ENCODE results near the gene NEDD4L. TPM values are rescaled to one million over a fixed set of nuclear protein-coding genes. Genes with fewer than 3 reads are reported as not detected.
A peak's percentile ranks its signal among the peaks of the same experiment; 100 is the strongest.
"Not testable (repeated sequence)": the region's sequence is repeated elsewhere in the genome, so short reads cannot be mapped to it uniquely, and the experiment has no call there.

NEDD4L gene
- total and polyA plus RNA-seq, 4 experiments from 2014 or later: 2.8 to 4.1 (median 3.8) TPM

DNA sequence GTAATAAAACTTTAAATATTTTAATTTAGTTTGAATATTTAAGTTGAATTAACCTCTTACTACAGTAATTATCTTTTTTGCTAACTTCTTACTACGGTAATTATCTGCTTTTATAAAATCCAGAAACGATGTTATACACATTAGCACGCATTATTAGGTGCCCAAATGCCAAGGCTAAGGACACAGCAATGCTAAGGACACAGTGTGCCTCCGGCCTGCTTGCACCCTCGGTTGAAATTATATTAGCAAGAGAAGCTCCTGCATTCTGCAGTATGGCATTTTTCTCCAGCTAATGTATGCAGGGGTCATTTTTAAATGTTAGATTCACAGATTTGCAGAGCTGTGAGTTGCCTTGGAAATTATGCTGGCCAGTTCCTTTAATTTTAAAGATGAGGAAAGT is 220.0 kb downstream of the NEDD4L start:
- no peak overlapping the region for H3K27ac ChIP-seq (ENCODE audit: low read depth, low read length)
- H3K4me1 Mint-ChIP-seq: peaks cover 0 to 2% (median 0%) of the 10 kb centered on the region in 4 donors
- ChIA-PET CTCF (ENCODE audit: partially characterized antibody) (no interaction called here), POLR2A (ENCODE audit: partially characterized antibody) (no interaction called here)
- H3K9me3 ChIP-seq (ENCODE audit: control insufficient read depth in 1 of 2, low read length in 2 of 2): no peaks in the 10 kb centered on the region
- no peaks in the 10 kb centered on the region for H3K27me3 ChIP-seq (ENCODE audit: insufficient read depth, low read length)
- no peak overlapping the region for H3K27ac Mint-ChIP-seq
- no peaks in the 10 kb centered on the region for H3K9me3 Mint-ChIP-seq
- peaks cover 0 to 16% of the 10 kb centered on the region in 2 donors for H3K27me3 Mint-ChIP-seq
- H3K36me3 Mint-ChIP-seq: no peaks in the 10 kb centered on the region
- no peak for DNase-seq
- no peaks in the 10 kb centered on the region for H3K4me1 ChIP-seq (ENCODE audit: insufficient read depth, low read length)
- no peaks in the 10 kb centered on the region for H3K36me3 ChIP-seq (ENCODE audit: insufficient read depth, low read length)
- intact Hi-C loops (cut with micrococcal nuclease): no loop called here
- no peak overlapping the region for H3K4me3 ChIP-seq (ENCODE audit: low read length in 2 of 2)
- no peak overlapping the region for H3K4me3 Mint-ChIP-seq

GRCh38 chr18:58264840-58265239 is 220.8 kb downstream of the NEDD4L start:
- DNase-seq: no peak
- Mint-ChIP-seq H3K27ac (no peak overlapping the region), H3K4me1 (peaks cover 0 to 2% (median 0%) of the 10 kb centered on the region in 4 donors), H3K36me3 (no peaks in the 10 kb centered on the region), H3K4me3 (no peak overlapping the region), H3K9me3 (no peaks in the 10 kb centered on the region), H3K27me3 (peaks cover 0 to 17% of the 10 kb centered on the region in 2 donors)
- ChIA-PET POLR2A (ENCODE audit: partially characterized antibody) (no interaction called here), CTCF (ENCODE audit: partially characterized antibody) (no interaction called here)
- intact Hi-C loops (cut with micrococcal nuclease): no loop called here
- Histone ChIP-seq H3K27ac (ENCODE audit: low read depth, low read length) (no peak overlapping the region), H3K4me1 (ENCODE audit: insufficient read depth, low read length) (no peaks in the 10 kb centered on the region), H3K36me3 (ENCODE audit: insufficient read depth, low read length) (no peaks in the 10 kb centered on the region), H3K4me3 (ENCODE audit: low read length in 2 of 2) (no peak overlapping the region), H3K9me3 (ENCODE audit: control insufficient read depth in 1 of 2, low read length in 2 of 2) (no peaks in the 10 kb centered on the region), H3K27me3 (ENCODE audit: insufficient read depth, low read length) (no peaks in the 10 kb centered on the region)

DNA sequence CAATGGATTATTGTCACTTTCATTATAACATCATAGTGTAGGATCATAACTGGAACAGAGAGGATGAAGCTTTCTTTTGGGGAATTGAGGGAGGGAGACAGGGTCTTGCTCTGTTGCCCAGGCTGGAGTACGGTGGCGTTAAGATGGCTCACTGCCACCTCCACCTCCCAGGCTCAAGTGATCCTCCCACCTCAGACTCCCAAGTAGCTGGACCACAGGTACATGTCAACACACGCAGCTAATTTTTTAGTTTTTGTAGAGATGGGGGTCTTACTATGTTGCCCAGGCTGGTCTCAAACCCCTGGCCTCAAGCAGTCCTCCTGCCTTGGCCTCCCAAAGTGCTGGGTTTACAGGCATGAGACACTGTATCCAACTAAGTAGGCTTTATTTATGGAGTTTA is 221.5 kb downstream of the NEDD4L start:
- H3K4me3 Mint-ChIP-seq; intact Hi-C loops (cut with micrococcal nuclease); H3K4me1 Mint-ChIP-seq; H3K9me3 Mint-ChIP-seq; H3K36me3 Mint-ChIP-seq; H3K36me3 ChIP-seq (ENCODE audit: insufficient read depth, low read length); H3K27ac ChIP-seq (ENCODE audit: low read depth, low read length); POLR2A ChIA-PET (ENCODE audit: partially characterized antibody); H3K27ac Mint-ChIP-seq; DNase-seq; CTCF ChIA-PET (ENCODE audit: partially characterized antibody); H3K4me1 ChIP-seq (ENCODE audit: insufficient read depth, low read length); H3K9me3 ChIP-seq (ENCODE audit: control insufficient read depth in 1 of 2, low read length in 2 of 2); H3K27me3 ChIP-seq (ENCODE audit: insufficient read depth, low read length); H3K4me3 ChIP-seq (ENCODE audit: low read length in 2 of 2): not testable (repeated sequence)
- H3K27me3 Mint-ChIP-seq: peaks cover 0 to 13% of the 10 kb centered on the region in 2 donors

DNA sequence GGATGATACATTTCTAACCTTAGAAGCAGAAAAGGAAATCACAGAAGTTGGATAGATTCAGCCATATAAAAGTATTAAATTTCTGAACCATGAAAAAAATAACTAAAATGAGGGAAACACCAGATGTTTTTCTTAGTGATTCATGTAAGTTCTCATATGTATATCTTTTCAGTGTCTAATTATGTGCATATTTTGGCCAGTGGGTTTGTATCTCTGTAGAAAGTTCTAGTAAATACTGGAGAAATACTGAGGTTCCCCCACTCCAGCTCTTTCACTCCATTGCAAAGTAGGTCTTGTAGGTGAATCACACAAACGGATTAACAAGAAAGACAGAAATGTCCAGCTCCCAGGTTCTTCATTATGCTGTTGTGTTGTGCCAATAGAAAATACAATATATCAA is 222.3 kb downstream of the NEDD4L start:
- Histone ChIP-seq H3K36me3 (ENCODE audit: insufficient read depth, low read length) (no peaks in the 10 kb centered on the region), H3K27me3 (ENCODE audit: insufficient read depth, low read length) (no peaks in the 10 kb centered on the region), H3K4me1 (ENCODE audit: insufficient read depth, low read length) (no peaks in the 10 kb centered on the region), H3K9me3 (ENCODE audit: control insufficient read depth in 1 of 2, low read length in 2 of 2) (no peaks in the 10 kb centered on the region), H3K4me3 (ENCODE audit: low read length in 2 of 2) (no peak overlapping the region), H3K27ac (ENCODE audit: low read depth, low read length) (no peak overlapping the region)
- Mint-ChIP-seq H3K4me3 (no peak overlapping the region), H3K27me3 (peaks cover 0 to 9% of the 10 kb centered on the region in 2 donors), H3K36me3 (no peaks in the 10 kb centered on the region), H3K9me3 (no peaks in the 10 kb centered on the region), H3K4me1 (peaks cover 0 to 2% (median 0%) of the 10 kb centered on the region in 4 donors), H3K27ac (peak overlapping the region in 1 of 7 donors; percentile 20)
- POLR2A ChIA-PET (ENCODE audit: partially characterized antibody): no interaction called here
- intact Hi-C loops (cut with micrococcal nuclease): no loop called here
- no peak for DNase-seq
- CTCF ChIA-PET (ENCODE audit: partially characterized antibody): no interaction called here

DNA sequence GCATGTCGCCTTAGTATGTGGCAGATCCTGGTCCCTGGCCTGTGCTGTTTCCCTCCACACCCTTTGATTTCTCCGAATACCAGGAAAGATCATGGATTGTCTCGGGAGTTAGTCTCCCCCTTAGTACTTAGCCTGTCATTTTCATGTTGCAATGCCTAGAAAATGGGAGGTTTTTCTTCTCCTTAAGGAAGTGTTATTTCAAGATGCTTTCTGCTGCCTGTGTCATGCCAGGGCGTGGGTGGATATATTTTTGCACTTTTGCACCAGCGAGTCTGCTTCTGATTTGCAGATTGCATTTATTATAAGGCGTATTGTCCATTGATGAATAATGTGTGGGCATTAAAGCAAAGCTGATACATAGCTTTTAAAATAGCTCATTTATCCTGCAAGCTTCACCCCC is 223.5 kb downstream of the NEDD4L start:
- H3K36me3 ChIP-seq (ENCODE audit: insufficient read depth, low read length): no peaks in the 10 kb centered on the region
- peaks cover 0 to 9% of the 10 kb centered on the region in 2 donors for H3K27me3 Mint-ChIP-seq
- ChIA-PET CTCF (ENCODE audit: partially characterized antibody) (no interaction called here), POLR2A (ENCODE audit: partially characterized antibody) (no interaction called here)
- DNase-seq: no peak
- no peaks in the 10 kb centered on the region for H3K27me3 ChIP-seq (ENCODE audit: insufficient read depth, low read length)
- peaks cover under 1 to 3% (median 2%) of the 10 kb centered on the region in 4 donors for H3K4me1 Mint-ChIP-seq
- intact Hi-C loops (cut with micrococcal nuclease): no loop called here
- no peak overlapping the region for H3K4me3 ChIP-seq (ENCODE audit: low read length in 2 of 2)
- no peaks in the 10 kb centered on the region for H3K9me3 ChIP-seq (ENCODE audit: control insufficient read depth in 1 of 2, low read length in 2 of 2)
- peaks cover 5% of the 10 kb centered on the region for H3K4me1 ChIP-seq (ENCODE audit: insufficient read depth, low read length)
- H3K9me3 Mint-ChIP-seq: peaks cover 0 to under 1% (median 0%) of the 10 kb centered on the region in 8 donors
- H3K27ac ChIP-seq (ENCODE audit: low read depth, low read length): no peak overlapping the region
- H3K4me3 Mint-ChIP-seq: peak overlapping the region in 1 of 8 donors; percentile 11
- no peaks in the 10 kb centered on the region for H3K36me3 Mint-ChIP-seq
- no peak overlapping the region for H3K27ac Mint-ChIP-seq

GRCh38 chr18:58268849-58269248 is 224.8 kb downstream of the NEDD4L start:
- Histone ChIP-seq H3K9me3 (ENCODE audit: control insufficient read depth in 1 of 2, low read length in 2 of 2) (no peaks in the 10 kb centered on the region), H3K4me1 (ENCODE audit: insufficient read depth, low read length) (peaks cover 12% of the 10 kb centered on the region), H3K4me3 (ENCODE audit: low read length in 2 of 2) (no peak overlapping the region), H3K27me3 (ENCODE audit: insufficient read depth, low read length) (no peaks in the 10 kb centered on the region), H3K27ac (ENCODE audit: low read depth, low read length) (no peak overlapping the region), H3K36me3 (ENCODE audit: insufficient read depth, low read length) (no peaks in the 10 kb centered on the region)
- Mint-ChIP-seq H3K9me3 (peaks cover 0 to 2% (median 0%) of the 10 kb centered on the region in 8 donors), H3K27me3 (peaks cover 0 to 2% of the 10 kb centered on the region in 2 donors), H3K36me3 (no peaks in the 10 kb centered on the region), H3K4me3 (no peak overlapping the region), H3K4me1 (peaks cover 6 to 14% (median 10%) of the 10 kb centered on the region in 4 donors), H3K27ac (no peak overlapping the region)
- intact Hi-C loops (cut with micrococcal nuclease): no loop called here
- ChIA-PET CTCF (ENCODE audit: partially characterized antibody) (no interaction called here), POLR2A (ENCODE audit: partially characterized antibody) (no interaction called here)
- DNase-seq: no peak

DNA sequence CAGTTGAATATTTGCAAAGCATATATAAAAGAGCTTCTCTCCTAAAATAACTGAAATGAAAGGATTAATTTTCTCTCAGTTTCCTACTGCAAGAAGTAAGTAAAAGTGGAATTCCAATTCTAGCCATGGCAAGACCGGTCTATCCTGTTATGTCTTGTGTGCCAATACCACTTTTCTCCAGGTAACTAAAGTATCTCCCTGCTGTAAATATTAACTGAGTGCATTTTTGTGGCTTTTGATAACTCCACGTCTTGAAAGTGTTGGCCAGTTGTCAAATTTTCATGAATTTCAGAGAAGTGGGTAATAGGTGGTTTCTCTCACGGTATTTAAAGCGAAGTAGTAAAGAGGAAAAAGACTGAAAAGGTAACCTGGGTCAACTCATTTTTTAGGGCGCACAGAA is 225.9 kb downstream of the NEDD4L start:
- H3K36me3 ChIP-seq (ENCODE audit: insufficient read depth, low read length): no peaks in the 10 kb centered on the region
- peaks cover 0 to 2% of the 10 kb centered on the region in 2 donors for H3K27me3 Mint-ChIP-seq
- peaks cover 0 to 2% (median 0%) of the 10 kb centered on the region in 8 donors for H3K9me3 Mint-ChIP-seq
- intact Hi-C loops (cut with micrococcal nuclease): no loop called here
- H3K9me3 ChIP-seq (ENCODE audit: control insufficient read depth in 1 of 2, low read length in 2 of 2): no peaks in the 10 kb centered on the region
- no peak for DNase-seq
- no peak overlapping the region for H3K27ac ChIP-seq (ENCODE audit: low read depth, low read length)
- peaks cover 6 to 14% (median 10%) of the 10 kb centered on the region in 4 donors for H3K4me1 Mint-ChIP-seq
- peaks cover 12% of the 10 kb centered on the region for H3K4me1 ChIP-seq (ENCODE audit: insufficient read depth, low read length)
- CTCF ChIA-PET (ENCODE audit: partially characterized antibody): no interaction called here
- no peak overlapping the region for H3K27ac Mint-ChIP-seq
- H3K36me3 Mint-ChIP-seq: no peaks in the 10 kb centered on the region
- H3K4me3 ChIP-seq (ENCODE audit: low read length in 2 of 2): no peak overlapping the region
- no peak overlapping the region for H3K4me3 Mint-ChIP-seq
- POLR2A ChIA-PET (ENCODE audit: partially characterized antibody): no interaction called here
- no peaks in the 10 kb centered on the region for H3K27me3 ChIP-seq (ENCODE audit: insufficient read depth, low read length)

GRCh38 chr18:58270396-58270795 is 226.4 kb downstream of the NEDD4L start:
- peaks cover 0 to 2% of the 10 kb centered on the region in 2 donors for H3K27me3 Mint-ChIP-seq
- Histone ChIP-seq H3K9me3 (ENCODE audit: control insufficient read depth in 1 of 2, low read length in 2 of 2) (no peaks in the 10 kb centered on the region), H3K36me3 (ENCODE audit: insufficient read depth, low read length) (no peaks in the 10 kb centered on the region), H3K27me3 (ENCODE audit: insufficient read depth, low read length) (no peaks in the 10 kb centered on the region), H3K4me1 (ENCODE audit: insufficient read depth, low read length) (peaks cover 12% of the 10 kb centered on the region), H3K27ac (ENCODE audit: low read depth, low read length) (no peak overlapping the region), H3K4me3 (ENCODE audit: low read length in 2 of 2) (no peak overlapping the region)
- ChIA-PET CTCF (ENCODE audit: partially characterized antibody) (no interaction called here), POLR2A (ENCODE audit: partially characterized antibody) (no interaction called here)
- no peak overlapping the region for H3K27ac Mint-ChIP-seq
- H3K9me3 Mint-ChIP-seq: peaks cover 0 to 2% (median 0%) of the 10 kb centered on the region in 8 donors
- DNase-seq: no peak
- H3K4me3 Mint-ChIP-seq: no peak overlapping the region
- H3K36me3 Mint-ChIP-seq: no peaks in the 10 kb centered on the region
- H3K4me1 Mint-ChIP-seq: peaks cover 6 to 14% (median 10%) of the 10 kb centered on the region in 4 donors
- intact Hi-C loops (cut with micrococcal nuclease): no loop called here
